ENCODE data around the gene ACOT8. TPM values are rescaled to one million over a fixed set of nuclear protein-coding genes. Genes with fewer than 3 reads are reported as not detected.
A peak's percentile ranks its signal among the peaks of the same experiment; 100 is the strongest.

Gene ACOT8
- total and polyA plus RNA-seq, 2 of the 4 experiments (the other 2 are of a cell fraction) = 29.8 to 47.5 TPM

- Histone ChIP-seq H2BK20ac (ENCODE audit: low read depth, low read length) (no peak overlapping the region), H3K56ac (ENCODE audit: extremely low read depth, insufficient read depth, low read length) (no peak overlapping the region), H3K18ac (ENCODE audit: low read depth, low read length) (no peak overlapping the region), H3K4me3 (ENCODE audit: insufficient read depth, low read depth, low read length) (no peak overlapping the region), H3K23ac (ENCODE audit: low read depth, low read length) (no peak overlapping the region), H3K4me2 (ENCODE audit: low read depth, low read length) (no peak overlapping the region), H3K9me1 (ENCODE audit: insufficient read depth, low read length) (peaks cover 19% of the 10 kb centered on the region), H3K4me1 (ENCODE audit: control insufficient read depth, insufficient read depth, low read length) (peaks cover 4% of the 10 kb centered on the region), H4K8ac (ENCODE audit: low read depth in 2 of 2, low read length in 2 of 2) (no peak overlapping the region), H2AK5ac (ENCODE audit: low read depth, low read length) (no peak overlapping the region), H3K4ac (ENCODE audit: low read depth, low read length) (no peak overlapping the region), H3K36me3 (ENCODE audit: control insufficient read depth, insufficient read depth, low read length) (peaks cover 57% of the 10 kb centered on the region), H3K27ac (ENCODE audit: insufficient read depth, low read length) (no peak overlapping the region), H3K9me3 (ENCODE audit: control insufficient read depth, insufficient read depth, low read length) (no peaks in the 10 kb centered on the region), H3K14ac (replicated peaks; ENCODE audit: low read depth, low read length) (no peak overlapping the region), H2BK15ac (ENCODE audit: low read depth, low read length) (no peak overlapping the region), H4K20me1 (ENCODE audit: insufficient read depth, low read length) (peaks cover 5% of the 10 kb centered on the region), H2AK9ac (replicated peaks; ENCODE audit: low read depth, low read length, poor library complexity) (peak overlapping the region; percentile 13), H2BK5ac (ENCODE audit: low read depth, low read length, poor library complexity, severe bottlenecking) (no peak overlapping the region), H4K91ac (ENCODE audit: insufficient read depth, low read depth, low read length) (no peak overlapping the region), H4K5ac (ENCODE audit: low read depth, low read length) (no peak overlapping the region), H3K27me3 (ENCODE audit: control insufficient read depth, insufficient read depth, low read length) (no peaks in the 10 kb centered on the region), H3K79me1 (ENCODE audit: low read depth in 1 of 2, low read length in 2 of 2) (peaks cover 11 to 24% of the 10 kb centered on the region in 2 experiments), H2AFZ (replicated peaks; ENCODE audit: low read length, poor library complexity) (no peak overlapping the region), H2BK120ac (ENCODE audit: low read depth, low read length) (no peak overlapping the region), H3K9ac (ENCODE audit: low read depth, low read length) (no peak overlapping the region)
- ATAC-seq (ENCODE audit: low read depth) = no peak
- in situ Hi-C loops (cut with MboI; ENCODE audit: low sequenced_read_pairs) = no loop called here
- intact Hi-C loops (cut with micrococcal nuclease) = no loop called here
- dilution Hi-C loops (cut with HindIII; ENCODE audit: low sequenced_read_pairs, unreplicated experiment) = no loop called here
- TF ChIP-seq BHLHE40 (IDR thresholded peaks at IDR 0.05; ENCODE audit: low read depth, low read length) = no peak
- no peak for TF ChIP-seq NFE2L2 (IDR thresholded peaks at IDR 0.05; ENCODE audit: low read depth, low read length)
- TF ChIP-seq RAD21 (IDR thresholded peaks at IDR 0.05; ENCODE audit: low read length) = no peak
- TF ChIP-seq CEBPB (IDR thresholded peaks at IDR 0.05; ENCODE audit: low read depth, low read length) = no peak
- no peak for TF ChIP-seq MXI1 (IDR thresholded peaks at IDR 0.05; ENCODE audit: borderline replicate concordance, low read depth, low read length)
- no peak for TF ChIP-seq CHD1 (IDR thresholded peaks at IDR 0.05; ENCODE audit: low read depth, low read length)
- no peak for TF ChIP-seq SMC3 (IDR thresholded peaks at IDR 0.05; ENCODE audit: low read depth, low read length)
- TF ChIP-seq CTCF (conservative IDR thresholded peaks at IDR 0.05; ENCODE audit: low read depth, low read length) = no peak
- TF ChIP-seq POLR2A (IDR thresholded peaks at IDR 0.05; ENCODE audit: low read depth, low read length) = no peak
- TF ChIP-seq RCOR1 (IDR thresholded peaks at IDR 0.05; ENCODE audit: insufficient replicate concordance, low read length) = no peak
- no peak for TF ChIP-seq MAFK (IDR thresholded peaks at IDR 0.05; ENCODE audit: low read depth, low read length)
- TF ChIP-seq USF2 (IDR thresholded peaks at IDR 0.05; ENCODE audit: low read depth, low read length) = no peak
- CTCF ChIA-PET = no interaction called here
- no peak for DNase-seq
- no TSS peak for BruUV-seq (replicated peaks)
- POLR2A ChIA-PET (ENCODE audit: unreplicated experiment) = no interaction called here
- WGBS, 2 experiments (ENCODE audit: extremely low coverage in 2 of 2, insufficient read length in 1 of 2) = 95% methylated on average over 20 of the region's 25 CpGs; no CpG with 5 or more reads in 1 of the 2 experiments
Observed at GRCh38 chr20:45840700-45841198, 16.4 kb downstream of the ACOT8 start.

Measured in IMR-90 (cell line).